Astrocyte (in vitro differentiated cells and primary cell): Measurements from ENCODE around the gene SREK1IP1. TPM values are rescaled to one million over a fixed set of nuclear protein-coding genes. Genes with fewer than 3 reads are reported as not detected.

Source experiments
- DNase-seq: peaks from one replicate; pipeline ENCODE4 v3.0.0-alpha.2; 2010; ENCODE audit warnings: low read depth
- FAIRE-seq: peaks from 2 replicates; lab custom pipeline; 2011; peaks lifted over from hg19 to GRCh38; lab: Jason Lieb, UNC
- H2AFZ ChIP-seq: 2 replicates; pipeline ENCODE4 v1.6.0; 2012; ENCODE audit warnings: low read depth, low read length, inconsistent platforms
- H3K27ac ChIP-seq: 2 replicates; pipeline ENCODE4 v1.5.1; 2011; ENCODE audit warnings: low read depth, low read length, inconsistent platforms
- H3K27me3 ChIP-seq: 2 replicates; pipeline ENCODE4 v1.6.0; 2011; ENCODE audit warnings: low read length, inconsistent platforms; ENCODE audit not compliant: insufficient read depth
- H3K36me3 ChIP-seq: 2 replicates; pipeline ENCODE4 v1.5.1; 2011; ENCODE audit warnings: low read length, inconsistent platforms; ENCODE audit not compliant: insufficient read depth
- H3K4me1 ChIP-seq: 2 replicates; pipeline ENCODE4 v1.5.1; 2011; ENCODE audit warnings: low read length, inconsistent platforms; ENCODE audit not compliant: insufficient read depth
- H3K4me2 ChIP-seq: 2 replicates; pipeline ENCODE4 v1.6.0; 2012; ENCODE audit warnings: low read length, inconsistent platforms
- H3K4me3 ChIP-seq: 2 replicates; pipeline ENCODE4 v1.5.1; 2011; ENCODE audit warnings: low read depth, mild to moderate bottlenecking, low read length, inconsistent platforms; ENCODE audit not compliant: insufficient read depth
- H3K79me2 ChIP-seq: 2 replicates; pipeline ENCODE4 v1.6.0; 2012; ENCODE audit warnings: mild to moderate bottlenecking, low read length, inconsistent platforms; ENCODE audit not compliant: insufficient read depth
- H3K9ac ChIP-seq: 2 replicates; pipeline ENCODE4 v1.6.0; 2012; ENCODE audit warnings: mild to moderate bottlenecking, low read length, inconsistent platforms
- H3K9me3 ChIP-seq: 2 replicates; pipeline ENCODE4 v1.5.1; 2012; ENCODE audit warnings: low read depth, mild to moderate bottlenecking, low read length, inconsistent platforms; ENCODE audit not compliant: insufficient read depth
- H4K20me1 ChIP-seq: 2 replicates; pipeline ENCODE4 v1.6.0; 2012; ENCODE audit warnings: low read length, inconsistent platforms; ENCODE audit not compliant: insufficient read depth
- H3K27ac Mint-ChIP-seq: one replicate; pipeline ENCODE4 v1.8.0; 2021; ENCODE audit warnings: mild to moderate bottlenecking, mixed read lengths; ENCODE audit not compliant: unreplicated experiment
- H3K27me3 Mint-ChIP-seq: one replicate; pipeline ENCODE4 v1.8.0; 2021; ENCODE audit warnings: low read depth, mixed read lengths; ENCODE audit not compliant: unreplicated experiment
- H3K36me3 Mint-ChIP-seq: one replicate; pipeline ENCODE4 v1.8.0; 2021; ENCODE audit warnings: low read depth, mixed read lengths; ENCODE audit not compliant: unreplicated experiment
- H3K4me1 Mint-ChIP-seq: one replicate; pipeline ENCODE4 v1.8.0; 2021; ENCODE audit warnings: low read depth, mixed read lengths; ENCODE audit not compliant: unreplicated experiment
- H3K4me3 Mint-ChIP-seq: one replicate; pipeline ENCODE4 v1.8.0; 2021; ENCODE audit warnings: mild to moderate bottlenecking, moderate library complexity, mixed read lengths; ENCODE audit not compliant: unreplicated experiment
- H3K9me3 Mint-ChIP-seq: one replicate; pipeline ENCODE4 v1.8.0; 2021; ENCODE audit warnings: mild to moderate bottlenecking, mixed read lengths; ENCODE audit not compliant: unreplicated experiment
- CTCF ChIP-seq: IDR thresholded peaks from 2 replicates; pipeline ENCODE4 v1.5.1; 2011; ENCODE audit warnings: low read depth, mild to moderate bottlenecking, inconsistent platforms, low read length, moderate library complexity; ENCODE audit not compliant: insufficient read depth
- EZH2 ChIP-seq: IDR thresholded peaks from 2 replicates; pipeline ENCODE4 v1.6.1; 2012; ENCODE audit warnings: mild to moderate bottlenecking, low read length, inconsistent platforms; ENCODE audit not compliant: insufficient read depth
- total RNA-seq: library from RNA; stranded (reverse); gene quantifications from 2 replicates; pipeline ENCODE4 v1.2.1, GENCODE V29; 2021

The SREK1IP1 gene
- total RNA-seq, 1 donor from 2014 or later = 27.3 TPM

- Histone ChIP-seq H3K9ac (no peak overlapping the region), H3K9me3 (no peaks in the 10 kb centered on the region), H3K79me2 (peaks cover 63% of the 10 kb centered on the region), H3K36me3 (peaks cover 3% of the 10 kb centered on the region), H4K20me1 (peaks cover 4% of the 10 kb centered on the region), H3K27me3 (no peaks in the 10 kb centered on the region), H3K4me1 (peaks cover 11% of the 10 kb centered on the region), H3K4me3 (no peak overlapping the region), H3K4me2 (no peak overlapping the region), H2AFZ (no peak overlapping the region), H3K27ac (no peak overlapping the region)
- no peak overlapping the region for H3K27ac Mint-ChIP-seq
- no peak for FAIRE-seq
- H3K4me3 Mint-ChIP-seq = no peak overlapping the region
- no peaks in the 10 kb centered on the region for H3K9me3 Mint-ChIP-seq
- TF ChIP-seq EZH2 (no peak), CTCF (no peak)
- no peaks in the 10 kb centered on the region for H3K27me3 Mint-ChIP-seq
- H3K4me1 Mint-ChIP-seq = peaks cover 13% of the 10 kb centered on the region
- no peak for DNase-seq
- no peaks in the 10 kb centered on the region for H3K36me3 Mint-ChIP-seq
Observed at GRCh38 chr5:64771736-64772135, 3.2 kb upstream of the SREK1IP1 start.

GRCh38 chr5:64769855-64770254 is 1.4 kb upstream of the SREK1IP1 start:
- Histone ChIP-seq H3K4me2 (peak overlapping the region; percentile 90), H3K79me2 (peaks cover 82% of the 10 kb centered on the region), H4K20me1 (peaks cover 4% of the 10 kb centered on the region), H2AFZ (no peak overlapping the region), H3K27ac (no peak overlapping the region), H3K9ac (peak overlapping the region; percentile 92), H3K4me3 (peak overlapping the region; percentile 94), H3K36me3 (peaks cover 3% of the 10 kb centered on the region), H3K4me1 (peaks cover 11% of the 10 kb centered on the region), H3K27me3 (no peaks in the 10 kb centered on the region), H3K9me3 (no peaks in the 10 kb centered on the region)
- Mint-ChIP-seq H3K27ac (no peak overlapping the region), H3K9me3 (no peaks in the 10 kb centered on the region), H3K4me3 (peak overlapping the region; percentile 98), H3K4me1 (peaks cover 20% of the 10 kb centered on the region), H3K27me3 (no peaks in the 10 kb centered on the region), H3K36me3 (no peaks in the 10 kb centered on the region)
- no peak for TF ChIP-seq EZH2
- TF ChIP-seq CTCF = no peak
- DNase-seq = no peak
- FAIRE-seq = no peak

DNA sequence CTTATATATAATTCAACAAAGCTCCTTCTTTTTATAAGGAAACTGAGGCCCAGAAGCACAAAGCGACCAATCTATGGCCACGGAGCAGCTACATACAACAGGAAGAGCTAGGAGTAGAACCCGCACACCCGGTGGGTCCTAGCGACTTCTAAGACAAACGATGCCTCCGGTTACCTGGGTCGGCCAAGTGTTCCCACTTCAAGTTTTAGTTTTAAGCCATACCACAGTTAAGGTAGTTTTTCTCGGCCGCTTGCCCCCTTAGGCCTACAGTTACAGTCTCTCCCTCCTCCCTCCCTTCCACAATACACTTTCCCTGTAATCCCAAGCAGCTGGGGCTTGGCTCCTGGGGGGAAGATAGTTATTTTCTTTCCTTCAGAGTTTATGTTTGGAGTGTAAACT is 533 bp downstream of the SREK1IP1 start:
- peaks cover 20% of the 10 kb centered on the region for H3K4me1 Mint-ChIP-seq
- H2AFZ ChIP-seq = peak overlapping the region; percentile 81
- TF ChIP-seq CTCF (no peak), EZH2 (no peak)
- H3K4me3 Mint-ChIP-seq = peak overlapping the region; percentile 98
- no peaks in the 10 kb centered on the region for H3K27me3 Mint-ChIP-seq
- H3K27ac ChIP-seq = peak overlapping the region; percentile 93
- peaks cover 6% of the 10 kb centered on the region for H3K36me3 ChIP-seq
- H3K4me2 ChIP-seq = peak overlapping the region; percentile 90
- DNase-seq (no peak), FAIRE-seq (no peak)
- no peaks in the 10 kb centered on the region for H3K27me3 ChIP-seq
- H4K20me1 ChIP-seq = peaks cover 9% of the 10 kb centered on the region
- H3K36me3 Mint-ChIP-seq = no peaks in the 10 kb centered on the region
- no peaks in the 10 kb centered on the region for H3K9me3 Mint-ChIP-seq
- peaks cover 11% of the 10 kb centered on the region for H3K4me1 ChIP-seq
- H3K27ac Mint-ChIP-seq = peak overlapping the region; percentile 100
- H3K4me3 ChIP-seq = peak overlapping the region; percentile 94
- H3K9ac ChIP-seq = peak overlapping the region; percentile 92
- peaks cover 90% of the 10 kb centered on the region for H3K79me2 ChIP-seq
- no peaks in the 10 kb centered on the region for H3K9me3 ChIP-seq
